WTC11 (cell line): ENCODE data around the gene HEYL.

Experiments used
- CREM ChIP-seq: sonication (generic); formaldehyde crosslinking; IDR thresholded peaks from 2 replicates; pipeline ENCODE4 v1.8.1; 2022; ENCODE audit warnings: mild to moderate bottlenecking, missing genetic modification reagents, moderate library complexity
- CTCF ChIP-seq: fragments of 200-600 bp; IDR thresholded peaks from 2 replicates; pipeline ENCODE4 v1.8.0; 2022; ENCODE audit warnings: antibody characterized with exemption
- FOXP4 ChIP-seq: sonication (generic); formaldehyde crosslinking; IDR thresholded peaks from 2 replicates; pipeline ENCODE4 v1.8.0; 2022; ENCODE audit warnings: mild to moderate bottlenecking, missing genetic modification reagents
- IRF2 ChIP-seq: sonication (generic); formaldehyde crosslinking; IDR thresholded peaks from 2 replicates; pipeline ENCODE4 v1.8.0; 2022; ENCODE audit warnings: low read depth, missing genetic modification reagents, borderline replicate concordance
- NR1H2 ChIP-seq: sonication (generic); formaldehyde crosslinking; IDR thresholded peaks from 2 replicates; pipeline ENCODE4 v1.9.0; 2021; ENCODE audit warnings: mild to moderate bottlenecking, moderate library complexity, missing genetic modification reagents
- NR2C2 ChIP-seq: sonication (generic); formaldehyde crosslinking; IDR thresholded peaks from 2 replicates; pipeline ENCODE4 v1.8.0; 2022; ENCODE audit warnings: mild to moderate bottlenecking, missing genetic modification reagents
- NR3C1 ChIP-seq: sonication (generic); formaldehyde crosslinking; conservative IDR thresholded peaks from 2 replicates; pipeline ENCODE4 v1.8.1; 2023; ENCODE audit warnings: low read depth, mild to moderate bottlenecking, missing genetic modification reagents
- SP1 ChIP-seq: sonication (generic); formaldehyde crosslinking; conservative IDR thresholded peaks from 2 replicates; pipeline ENCODE4 v1.8.1; 2022; ENCODE audit warnings: missing genetic modification reagents
- USF2 ChIP-seq: sonication (generic); formaldehyde crosslinking; IDR thresholded peaks from 2 replicates; pipeline ENCODE4 v1.8.1; 2023; ENCODE audit warnings: mild to moderate bottlenecking, missing genetic modification reagents, moderate library complexity
- ZBTB43 ChIP-seq: sonication (generic); formaldehyde crosslinking; IDR thresholded peaks from 2 replicates; pipeline ENCODE4 v1.8.1; 2023; ENCODE audit warnings: mild to moderate bottlenecking, missing genetic modification reagents
- ZNF121 ChIP-seq: sonication (generic); formaldehyde crosslinking; IDR thresholded peaks from 2 replicates; pipeline ENCODE4 v1.8.0; 2023; ENCODE audit warnings: missing genetic modification reagents
- ZSCAN18 ChIP-seq: fragments of 250-450 bp; sonication (Bioruptor Pico); IDR thresholded peaks from 2 replicates; pipeline ENCODE4 v2.1.2; 2022; ENCODE audit warnings: mild to moderate bottlenecking, moderate library complexity

GRCh38 chr1:39642796-39643195, 3.4 kb upstream of the HEYL start:
- TF ChIP-seq CTCF (no peak), CREM (CRISPR knock-in tag) (no peak), ZBTB43 (no peak), NR2C2 (CRISPR knock-in tag) (no peak), IRF2 (CRISPR knock-in tag) (no peak), ZNF121 (CRISPR knock-in tag) (no peak), FOXP4 (CRISPR knock-in tag) (no peak), NR1H2 (no peak), SP1 (CRISPR knock-in tag) (no peak), USF2 (CRISPR knock-in tag) (no peak), ZSCAN18 (CRISPR knock-in tag) (no peak), NR3C1 (no peak)
